PC-9 (cell line): Measurements from ENCODE around the gene UBE2H.

ENCODE experiments used
- CTCF ChIP-seq: fragments of 200-600 bp; sonication (generic); conservative IDR thresholded peaks from 2 replicates; pipeline ENCODE4 v1.6.1; 2017; ENCODE audit warnings: mixed run types, antibody characterized with exemption, mild to moderate bottlenecking, moderate library complexity
- EZH2 ChIP-seq: fragments of 200-600 bp; sonication (generic); IDR thresholded peaks from 2 replicates; pipeline ENCODE4 v1.8.0; 2017; ENCODE audit warnings: antibody characterized with exemption, low read depth

- TF ChIP-seq CTCF: no peak
- no peak for TF ChIP-seq EZH2
Observed at GRCh38 chr7:129827467-129827990, 125.2 kb downstream of the UBE2H start.
